K562 (cell line): ENCODE results near the gene CHD1L.

Experiments
- ATF4 ChIP-seq: fragments of 450-650 bp; formaldehyde crosslinking; IDR thresholded peaks from 2 replicates; pipeline ENCODE4 v1.4.0; 2022; ENCODE audit warnings: mild to moderate bottlenecking, moderate library complexity
- CTCF ChIP-seq, 3 experiments: IDR thresholded peaks in 2 of 3; conservative IDR thresholded peaks in 1 of 3; 2 replicates each; pipeline ENCODE4 v1.5.1; 2011 to 2012; ENCODE audit warnings: low read length in 3 of 3, mild to moderate bottlenecking in 3 of 3, control low read depth in 2 of 3, improper control_type of control experiment in 1 of 3, inconsistent platforms in 1 of 3, low read depth in 1 of 3, mixed read lengths in 1 of 3, moderate library complexity in 1 of 3; ENCODE audit not compliant: insufficient read depth in 2 of 3
- EP300 ChIP-seq: IDR thresholded peaks from 2 replicates; pipeline ENCODE4 v1.6.1; 2012; ENCODE audit warnings: low read length, improper control_type of control experiment
- MAZ ChIP-seq, 2 experiments: fragments of 450-650 bp in 1 of 2; sonication (generic) in 1 of 2; formaldehyde crosslinking; IDR thresholded peaks in 1 of 2; conservative IDR thresholded peaks in 1 of 2; 2 replicates each; pipeline versions ENCODE4 v1.4.0 to v1.5.0; 2020; ENCODE audit warnings: mild to moderate bottlenecking in 1 of 2, missing genetic modification reagents in 1 of 2
- MCM5 ChIP-seq: fragments of 450-650 bp; IDR thresholded peaks from 2 replicates; pipeline ENCODE4 v1.6.1; 2016; ENCODE audit warnings: low read depth
- MNT ChIP-seq, 2 experiments: fragments of 450-650 bp; conservative IDR thresholded peaks; 2 replicates each; pipeline ENCODE4 v1.6.1; 2017; ENCODE audit warnings: mild to moderate bottlenecking in 2 of 2, moderate library complexity in 2 of 2
- MYNN ChIP-seq, 2 experiments: sonication (generic); formaldehyde crosslinking in 1 of 2; IDR thresholded peaks; 2 replicates each; pipeline versions ENCODE4 v1.5.0 to v1.6.1; 2016 to 2020; ENCODE audit warnings: antibody characterized with exemption in 1 of 2, missing genetic modification reagents in 1 of 2
- NFYB ChIP-seq: IDR thresholded peaks from 2 replicates; pipeline ENCODE4 v1.6.1; 2011; ENCODE audit warnings: mild to moderate bottlenecking, moderate library complexity; ENCODE audit not compliant: insufficient read length; ENCODE audit errors: extremely low read depth
- SIN3B ChIP-seq: fragments of 450-650 bp; IDR thresholded peaks from 2 replicates; pipeline ENCODE4 v1.6.1; 2017; ENCODE audit warnings: low read depth, mild to moderate bottlenecking, moderate library complexity
- SP2 ChIP-seq: IDR thresholded peaks from 2 replicates; pipeline ENCODE4 v1.6.1; 2011; ENCODE audit warnings: mild to moderate bottlenecking, low read depth, low read length, moderate library complexity; ENCODE audit not compliant: poor library complexity, severe bottlenecking; ENCODE audit errors: extremely low read depth
- TARDBP ChIP-seq: fragments of 450-650 bp; IDR thresholded peaks from 2 replicates; pipeline ENCODE4 v1.6.1; 2016
- ZNF124 ChIP-seq: sonication (generic); formaldehyde crosslinking; IDR thresholded peaks from 2 replicates; pipeline ENCODE4 v1.8.1; 2022; ENCODE audit warnings: missing genetic modification reagents
- ZNF318 ChIP-seq, 2 experiments: fragments of 450-650 bp; IDR thresholded peaks; 2 replicates each; pipeline ENCODE4 v1.6.1; 2016; ENCODE audit warnings: mild to moderate bottlenecking in 2 of 2, borderline replicate concordance in 1 of 2, low read depth in 1 of 2, moderate library complexity in 1 of 2

- TF ChIP-seq ATF4 (CRISPR knock-in tag): no peak
- no peak for TF ChIP-seq EP300
- no peak for TF ChIP-seq TARDBP
- TF ChIP-seq MYNN (IDR thresholded peaks at IDR 0.05): no peak
- TF ChIP-seq MYNN (CRISPR knock-in tag; IDR thresholded peaks at IDR 0.05): no peak
- no peak for TF ChIP-seq SIN3B
- no peak for TF ChIP-seq ZNF318 (IDR thresholded peaks at IDR 0.05; ENCODE audit: borderline replicate concordance in 1 of 2, low read depth in 1 of 2)
- no peak for TF ChIP-seq ZNF124 (CRISPR knock-in tag)
- TF ChIP-seq MAZ (CRISPR knock-in tag; conservative IDR thresholded peaks at IDR 0.05 in 1 of 2, IDR thresholded peaks at IDR 0.05 in 1 of 2): no peak
- no peak for TF ChIP-seq MNT (conservative IDR thresholded peaks at IDR 0.05)
- TF ChIP-seq NFYB: no peak
- TF ChIP-seq CTCF (IDR thresholded peaks at IDR 0.05 in 2 of 3, conservative IDR thresholded peaks at IDR 0.05 in 1 of 3; ENCODE audit: insufficient read depth in 2 of 3, low read depth in 1 of 3, low read length in 3 of 3): no peak
- no peak for TF ChIP-seq MCM5
- no peak for TF ChIP-seq SP2
These were observed 32.4 kb upstream of the CHD1L start for GRCh38 chr1:147209825-147210821.
